Activated T-cell treated with anti-CD3 and anti-CD28 coated beads for 4 hours (primary cell): ENCODE results near the gene DZIP3.

ENCODE experiments used
- DNase-seq: peaks from one replicate; pipeline ENCODE4 v3.0.0-alpha.2; 2020

DZIP3 gene

DNA sequence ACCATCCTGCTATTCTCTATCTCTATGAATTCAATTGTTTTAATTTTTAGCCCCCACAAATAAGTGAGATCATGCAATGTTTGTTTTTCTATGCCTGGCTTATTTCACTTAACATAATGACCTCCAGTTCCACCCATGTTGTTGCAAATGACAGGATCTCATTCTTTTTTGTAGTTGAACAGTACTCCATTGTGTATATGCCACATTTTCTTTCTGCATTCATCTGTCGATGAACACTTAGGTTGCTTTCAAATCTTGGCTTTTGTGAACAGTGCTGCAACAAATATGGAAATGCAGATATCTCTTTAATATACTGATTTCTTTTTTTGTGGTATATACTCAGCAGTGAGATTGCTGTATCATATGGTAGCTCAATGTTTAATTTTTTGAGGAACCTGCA, 108.9 kb downstream of the DZIP3 start:
- DNase-seq = no peak

DNA sequence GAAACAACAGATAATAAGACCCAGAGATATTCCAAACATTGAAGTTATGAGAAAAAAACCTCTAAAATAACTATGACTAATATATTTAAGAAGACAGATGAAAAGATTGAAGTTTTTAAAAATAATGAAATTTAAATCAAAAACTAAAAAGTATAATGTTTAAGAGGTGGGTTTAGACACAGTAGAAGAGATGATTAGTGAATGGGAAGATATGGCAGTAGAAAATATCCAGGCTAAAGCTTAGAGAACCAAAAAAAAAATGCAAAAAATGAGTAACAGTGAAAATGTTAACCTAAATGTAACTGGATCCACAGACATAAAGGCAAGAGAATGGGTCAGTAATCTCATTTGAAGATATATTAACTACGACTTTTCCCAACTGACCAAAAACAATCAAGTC, 115.5 kb downstream of the DZIP3 start:
- no peak for DNase-seq

DNA sequence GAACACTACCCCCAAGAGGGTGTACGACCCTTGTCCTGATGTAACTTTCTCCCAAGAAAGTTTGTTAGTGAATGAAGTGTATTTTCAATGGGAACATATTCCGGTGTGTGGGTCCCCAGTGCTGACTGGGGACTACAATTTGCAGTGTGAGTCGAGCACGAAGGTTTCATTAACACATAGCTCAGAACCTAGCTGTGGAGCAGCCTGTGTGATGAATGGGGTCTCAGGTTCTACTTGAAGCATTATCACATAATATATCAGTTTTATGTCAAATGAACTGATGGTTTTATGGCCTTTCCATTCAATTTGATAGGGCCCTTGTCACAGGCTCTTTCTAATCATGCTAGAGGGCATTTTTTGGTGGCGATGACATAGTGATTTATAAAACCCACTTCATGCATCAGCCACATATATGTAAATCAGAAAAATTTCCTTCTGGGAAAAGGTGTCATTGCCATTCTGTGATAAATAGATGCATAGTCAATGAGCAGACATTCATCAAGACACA, 123.5 kb downstream of the DZIP3 start:
- DNase-seq = no peak

DNA sequence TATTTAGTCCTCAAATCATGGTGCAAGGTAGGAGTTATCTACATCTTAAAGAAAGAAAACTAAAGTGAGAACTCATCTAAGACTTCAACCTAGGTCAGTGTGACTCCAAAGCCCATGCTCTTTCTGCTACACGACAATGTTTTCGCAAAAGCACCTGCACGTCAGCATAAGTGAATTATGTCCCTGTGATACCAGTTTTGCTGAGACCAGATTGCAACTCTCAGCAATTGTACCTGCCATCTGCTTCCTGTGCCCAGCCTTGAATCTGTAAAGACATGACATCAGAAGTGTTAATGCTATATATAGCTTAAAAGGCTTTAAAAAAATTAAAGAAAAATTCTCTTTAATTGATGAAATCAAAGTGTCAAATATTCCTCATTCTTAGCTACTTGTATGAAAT, 124.3 kb downstream of the DZIP3 start:
- DNase-seq = no peak

DNA sequence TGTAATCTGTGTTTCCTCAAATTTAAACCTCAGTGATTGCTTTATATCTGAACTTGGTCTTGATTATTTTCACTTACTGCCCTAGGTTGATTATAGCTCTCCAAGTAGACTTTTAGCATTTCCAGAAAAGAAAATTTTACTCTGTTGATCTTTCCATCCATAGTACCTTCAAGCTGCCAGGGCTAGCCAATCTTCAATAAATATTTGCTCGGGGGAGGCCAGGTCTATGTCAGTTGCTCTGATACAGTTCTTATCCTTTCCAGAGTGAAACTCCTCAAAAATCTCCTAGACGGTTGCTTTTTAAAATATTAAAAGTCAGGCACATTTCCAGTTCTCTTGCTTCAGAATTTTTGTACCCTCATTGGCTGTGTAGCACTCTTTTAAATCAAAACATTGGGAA, 128.9 kb downstream of the DZIP3 start:
- DNase-seq = no peak

DNA sequence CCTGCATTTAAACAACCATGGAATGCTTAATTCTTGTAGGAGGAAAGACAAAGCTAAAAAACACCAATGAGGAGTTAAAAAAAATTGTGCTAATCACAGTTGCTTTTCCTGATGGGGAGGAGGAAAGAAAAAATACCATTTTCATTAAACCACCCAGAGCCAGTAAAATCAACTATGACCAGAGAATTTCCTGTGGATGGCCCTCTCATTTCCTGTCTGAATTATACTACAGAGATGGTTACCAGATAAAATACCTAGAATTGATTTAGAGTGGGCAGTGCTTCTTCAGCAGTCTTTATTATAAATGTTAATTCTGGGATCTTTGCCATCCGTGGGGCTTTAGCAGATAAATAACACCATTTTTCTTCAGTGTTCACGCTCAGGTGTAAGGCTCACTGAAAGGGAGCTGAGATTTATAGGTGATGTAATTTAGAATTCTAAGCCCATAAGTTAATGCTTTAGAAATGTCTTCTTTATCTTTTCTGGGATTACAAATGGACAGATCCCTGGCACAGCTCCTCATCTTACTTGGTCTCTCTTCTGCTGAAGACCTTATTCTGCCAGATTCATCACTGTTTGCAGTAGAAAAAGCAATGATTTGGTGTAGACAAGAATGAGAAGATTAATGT, 129.8 kb downstream of the DZIP3 start:
- DNase-seq = no peak

DNA sequence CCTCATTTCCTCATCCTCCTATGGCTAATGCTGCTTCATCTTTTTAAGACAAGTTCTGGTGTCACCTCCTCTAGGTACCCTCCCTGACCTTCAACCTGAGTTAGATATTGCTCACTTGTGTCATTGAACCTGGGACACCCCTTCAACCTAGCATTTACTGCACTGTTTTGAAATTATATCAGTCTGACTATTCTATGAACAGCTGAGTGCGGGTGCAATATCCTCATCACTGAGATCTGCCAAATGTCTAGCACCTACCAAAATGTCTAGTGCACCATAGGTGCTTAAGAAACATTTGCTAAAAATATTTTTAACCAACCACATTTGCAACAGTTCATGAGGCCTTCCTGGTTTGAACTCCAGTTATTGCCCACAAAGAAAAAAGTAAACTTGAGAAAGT, 133.2 kb downstream of the DZIP3 start:
- DNase-seq = no peak

DNA sequence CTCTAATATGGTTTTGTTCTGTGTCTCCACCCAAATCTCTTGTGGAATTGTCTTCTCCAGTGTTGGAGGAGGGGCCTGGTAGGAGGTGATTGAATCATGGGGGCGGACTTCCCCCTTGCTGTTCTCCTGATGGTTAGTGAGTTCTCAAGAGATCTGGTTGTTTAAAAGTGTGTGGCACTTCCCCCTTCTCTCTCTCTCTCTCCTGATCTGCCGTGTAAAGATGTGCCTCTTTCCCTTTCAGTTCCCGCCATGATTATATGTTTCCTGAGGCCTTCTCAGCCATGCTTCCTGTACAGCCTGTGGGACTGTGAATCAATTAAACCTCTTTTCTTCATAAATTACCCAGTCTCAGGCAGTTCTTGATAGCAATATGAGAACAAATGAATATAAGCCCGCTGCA, 134.6 kb downstream of the DZIP3 start:
- no peak for DNase-seq

DNA sequence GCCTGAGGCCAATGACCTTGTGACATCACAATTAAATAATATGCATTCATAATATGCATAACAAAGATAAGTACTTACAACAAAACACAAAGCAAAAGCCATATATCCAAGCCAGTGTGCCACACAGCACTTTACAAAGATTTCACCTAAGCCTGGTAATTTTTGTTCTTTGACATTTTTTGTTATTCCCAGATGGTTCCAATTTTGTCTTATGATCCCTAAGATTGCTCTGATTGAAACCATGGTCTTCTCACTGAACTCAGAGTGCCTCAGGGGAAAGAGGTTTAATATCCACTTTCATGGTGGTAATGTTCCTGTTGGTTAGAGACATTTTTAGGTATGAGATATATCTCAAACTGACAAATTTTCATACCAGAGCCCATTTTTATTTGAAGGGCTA, 138.6 kb downstream of the DZIP3 start:
- DNase-seq = no peak

DNA sequence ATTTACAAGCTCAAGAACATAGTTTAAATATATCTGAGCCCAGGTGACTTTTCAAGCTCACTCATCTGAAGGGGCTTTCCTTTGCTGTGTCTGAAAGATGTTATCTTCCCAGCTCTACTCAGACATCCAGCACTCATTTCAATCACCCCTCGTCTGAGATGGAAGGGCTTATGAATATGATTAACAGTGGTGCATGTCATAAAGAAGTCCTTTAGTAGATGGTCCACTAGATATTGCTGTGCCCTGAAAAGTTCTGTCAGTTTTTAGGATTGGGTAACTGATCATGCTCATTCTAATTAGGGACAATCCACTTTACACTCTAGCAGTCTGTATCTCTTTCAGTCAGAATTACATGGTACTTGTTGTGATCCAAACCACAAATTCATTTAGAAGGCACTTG, 139.4 kb downstream of the DZIP3 start:
- no peak for DNase-seq

DNA sequence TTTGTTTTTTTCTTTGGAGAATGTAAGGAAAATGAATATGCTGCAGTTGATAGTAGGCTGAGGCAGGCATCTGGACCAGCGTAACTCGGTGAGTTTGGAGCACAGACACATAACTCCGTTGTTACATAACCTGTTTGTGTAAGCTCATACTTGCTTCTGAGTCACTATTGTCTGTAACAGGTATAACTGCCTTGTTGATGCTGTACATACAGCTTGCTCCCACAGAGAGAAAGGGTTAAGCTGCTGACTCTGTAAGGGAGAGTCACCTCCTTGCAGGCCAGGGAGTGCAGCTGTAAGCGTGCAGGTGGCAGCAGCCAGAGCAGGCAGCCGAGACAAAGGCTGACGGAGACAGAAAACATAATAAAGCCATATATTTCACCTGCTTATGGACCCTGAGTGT, 147.3 kb downstream of the DZIP3 start:
- no peak for DNase-seq

DNA sequence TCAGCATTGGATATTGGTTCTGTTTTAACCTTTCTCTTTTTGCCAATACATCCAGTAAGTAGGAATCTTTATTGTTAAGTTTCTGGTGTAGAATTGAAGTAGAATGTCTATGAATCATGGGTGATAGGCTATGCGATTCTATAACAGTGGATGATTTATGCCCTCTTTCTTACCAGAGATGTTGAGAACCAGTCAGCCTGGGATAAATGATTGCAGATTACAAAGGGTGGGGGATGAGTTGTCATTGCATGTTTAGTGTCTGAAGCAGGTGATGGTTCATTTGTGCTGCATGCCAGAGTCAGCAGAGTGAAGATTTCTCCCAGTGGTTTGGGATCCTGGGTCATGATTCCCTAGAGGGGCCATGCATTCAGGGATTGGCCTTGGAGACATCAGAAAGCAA, 153.4 kb downstream of the DZIP3 start:
- DNase-seq = no peak
